NCI-H187 treated with DMSO at 0.1 percent for 48 hours (cell line): ENCODE measurements around the gene SLC16A10.
"Not testable (repeated sequence)": the region's sequence is repeated elsewhere in the genome, so short reads cannot be mapped to it uniquely, and the experiment has no call there.

Experiments used
- DNase-seq: peaks from one replicate; lab custom pipeline; 2025; lab: John Stamatoyannopoulos, UW

SLC16A10 gene

GRCh38 chr6:111134236-111134869, 47.0 kb downstream of the SLC16A10 start:
- not testable (repeated sequence) for DNase-seq

- DNase-seq: not testable (repeated sequence)
These were observed 50.3 kb downstream of the SLC16A10 start for GRCh38 chr6:111137489-111138093.

- no peak for DNase-seq
These were observed 60.1 kb downstream of the SLC16A10 start for GRCh38 chr6:111147440-111147839.

- no peak for DNase-seq
These were observed 60.8 kb downstream of the SLC16A10 start for GRCh38 chr6:111148110-111148509.

- DNase-seq: no peak
These were observed 63.3 kb downstream of the SLC16A10 start for GRCh38 chr6:111150577-111150976.

- DNase-seq: no peak
These were observed 67.7 kb downstream of the SLC16A10 start for GRCh38 chr6:111154981-111155380.

GRCh38 chr6:111157412-111157811, 70.1 kb downstream of the SLC16A10 start:
- DNase-seq: no peak

GRCh38 chr6:111159633-111160032, 72.3 kb downstream of the SLC16A10 start:
- no peak for DNase-seq

- no peak for DNase-seq
These were observed 74.3 kb downstream of the SLC16A10 start for GRCh38 chr6:111161650-111162049.

GRCh38 chr6:111162504-111162903, 75.2 kb downstream of the SLC16A10 start:
- no peak for DNase-seq

GRCh38 chr6:111171577-111172400, 84.5 kb downstream of the SLC16A10 start:
- no peak for DNase-seq

- no peak for DNase-seq
These were observed 85.3 kb downstream of the SLC16A10 start for GRCh38 chr6:111172563-111172962.

- DNase-seq: no peak
These were observed 86.0 kb downstream of the SLC16A10 start for GRCh38 chr6:111173341-111173740.

GRCh38 chr6:111173946-111174345, 86.6 kb downstream of the SLC16A10 start:
- DNase-seq: no peak

GRCh38 chr6:111175109-111175508, 87.8 kb downstream of the SLC16A10 start:
- DNase-seq: no peak

- no peak for DNase-seq
These were observed 88.9 kb downstream of the SLC16A10 start for GRCh38 chr6:111176038-111176759.

GRCh38 chr6:111176760-111177099, 89.4 kb downstream of the SLC16A10 start:
- DNase-seq: no peak

- DNase-seq: no peak
These were observed 89.8 kb downstream of the SLC16A10 start for GRCh38 chr6:111177131-111177530.

GRCh38 chr6:111183702-111184517, 96.6 kb downstream of the SLC16A10 start:
- no peak for DNase-seq

- no peak for DNase-seq
These were observed 97.7 kb downstream of the SLC16A10 start for GRCh38 chr6:111184827-111185532.

- DNase-seq: no peak
These were observed 98.7 kb downstream of the SLC16A10 start for GRCh38 chr6:111185954-111186353.
